HEK293 (cell line): ENCODE measurements around the gene COL6A5.

Experiments used
- CTCF ChIA-PET: fragments of 350-600 bp; formaldehyde crosslinking; extraction: SDS; loops from one replicate; lab custom pipeline; 2021; ENCODE audit warnings: antibody characterized with exemption; lab: Yijun Ruan, JAX
- POLR2A ChIA-PET: fragments of 300-600 bp; formaldehyde crosslinking; extraction: SDS; loops from one replicate; lab custom pipeline; 2020; ENCODE audit warnings: antibody characterized with exemption, inconsistent platforms; lab: Yijun Ruan, JAX
- H3K27ac ChIP-seq: fragments of 200-500 bp; sonication (Bioruptor generic); 2 replicates; pipeline ENCODE4 v1.5.1; 2014; ENCODE audit warnings: low read depth, low read length, control low read depth, inconsistent platforms; ENCODE audit errors: extremely low read depth
- H3K36me3 ChIP-seq, 2 experiments: fragments of 200-500 bp in 1 of 2; sonication (Bioruptor generic) in 1 of 2; 1 replicate in 1 of 2; 2 replicates in 1 of 2; pipeline ENCODE4 v1.5.1; 2014 to 2017; ENCODE audit warnings: inconsistent platforms in 2 of 2, low read length in 2 of 2; ENCODE audit not compliant: control insufficient read depth in 2 of 2, insufficient read depth in 1 of 2
- H3K4me1 ChIP-seq: fragments of 200-500 bp; sonication (Bioruptor generic); 2 replicates; pipeline ENCODE4 v1.5.1; 2014; ENCODE audit warnings: mild to moderate bottlenecking, low read length, inconsistent platforms; ENCODE audit not compliant: control insufficient read depth, insufficient read depth
- H3K4me3 ChIP-seq: 2 replicates; pipeline ENCODE4 v1.5.1; 2011; ENCODE audit warnings: low read depth, mild to moderate bottlenecking, control low read depth, low read length, moderate library complexity
- H3K9me3 ChIP-seq: fragments of 200-500 bp; sonication (Bioruptor generic); 2 replicates; pipeline ENCODE4 v1.5.1; 2014; ENCODE audit warnings: low read depth, low read length, inconsistent platforms; ENCODE audit not compliant: control insufficient read depth, insufficient read depth
- GLI4 ChIP-seq: fragments of 450-650 bp; formaldehyde crosslinking; IDR thresholded peaks from 2 replicates; pipeline ENCODE4 v1.5.1; 2016; ENCODE audit warnings: missing biosample characterization, missing genetic modification characterization
- IKZF3 ChIP-seq: fragments of 450-650 bp; IDR thresholded peaks from 2 replicates; pipeline ENCODE4 v1.5.0; 2018; ENCODE audit warnings: missing biosample characterization, mild to moderate bottlenecking, missing genetic modification characterization, moderate library complexity
- KLF10 ChIP-seq: fragments of 450-650 bp; IDR thresholded peaks from 2 replicates; pipeline ENCODE4 v1.5.1; 2018; ENCODE audit warnings: missing biosample characterization, mild to moderate bottlenecking, missing genetic modification characterization
- PRDM1 ChIP-seq: fragments of 450-650 bp; formaldehyde crosslinking; IDR thresholded peaks from 2 replicates; pipeline ENCODE4; 2016; ENCODE audit warnings: missing biosample characterization, missing genetic modification characterization
- ZBTB17 ChIP-seq: fragments of 450-650 bp; formaldehyde crosslinking; IDR thresholded peaks from 2 replicates; pipeline ENCODE4 v1.5.1; 2016; ENCODE audit warnings: missing biosample characterization, missing genetic modification characterization
- ZBTB6 ChIP-seq: fragments of 450-650 bp; formaldehyde crosslinking; IDR thresholded peaks from 2 replicates; pipeline ENCODE4 v1.5.1; 2017; ENCODE audit warnings: missing biosample characterization, missing genetic modification characterization
- ZFHX2 ChIP-seq: fragments of 450-650 bp; formaldehyde crosslinking; conservative IDR thresholded peaks from 2 replicates; pipeline ENCODE4 v1.5.1; 2016; ENCODE audit warnings: missing biosample characterization, missing genetic modification characterization
- ZNF138 ChIP-seq: fragments of 450-650 bp; formaldehyde crosslinking; IDR thresholded peaks from 2 replicates; pipeline ENCODE4 v1.5.1; 2016; ENCODE audit warnings: missing biosample characterization, missing genetic modification characterization, borderline replicate concordance
- ZNF169 ChIP-seq: fragments of 450-650 bp; formaldehyde crosslinking; IDR thresholded peaks from 2 replicates; pipeline ENCODE4 v1.5.1; 2016; ENCODE audit warnings: missing biosample characterization, missing genetic modification characterization
- ZNF239 ChIP-seq: fragments of 450-650 bp; formaldehyde crosslinking; IDR thresholded peaks from 2 replicates; pipeline ENCODE4 v1.5.1; 2016; ENCODE audit warnings: missing biosample characterization, missing genetic modification characterization
- ZNF24 ChIP-seq: fragments of 450-650 bp; formaldehyde crosslinking; IDR thresholded peaks from 2 replicates; pipeline ENCODE4 v1.5.1; 2016; ENCODE audit warnings: missing biosample characterization, missing genetic modification characterization
- ZNF280D ChIP-seq: fragments of 450-650 bp; formaldehyde crosslinking; IDR thresholded peaks from 2 replicates; pipeline ENCODE4 v1.5.1; 2016; ENCODE audit warnings: missing biosample characterization, missing genetic modification characterization
- ZNF404 ChIP-seq: fragments of 450-650 bp; formaldehyde crosslinking; IDR thresholded peaks from 2 replicates; pipeline ENCODE4 v1.5.1; 2017; ENCODE audit warnings: missing biosample characterization, missing genetic modification characterization
- ZNF426 ChIP-seq: fragments of 450-650 bp; formaldehyde crosslinking; IDR thresholded peaks from 2 replicates; pipeline ENCODE4 v1.5.1; 2017; ENCODE audit warnings: missing biosample characterization, missing genetic modification characterization, mild to moderate bottlenecking, inconsistent platforms, moderate library complexity
- ZNF548 ChIP-seq: fragments of 450-650 bp; formaldehyde crosslinking; IDR thresholded peaks from 2 replicates; pipeline ENCODE4 v1.5.1; 2016; ENCODE audit warnings: missing biosample characterization, missing genetic modification characterization
- ZNF571 ChIP-seq: fragments of 450-650 bp; formaldehyde crosslinking; IDR thresholded peaks from 2 replicates; pipeline ENCODE4 v1.5.0; 2017; ENCODE audit warnings: missing biosample characterization, missing genetic modification characterization
- ZNF677 ChIP-seq: fragments of 450-650 bp; IDR thresholded peaks from 2 replicates; pipeline ENCODE4 v1.5.0; 2018; ENCODE audit warnings: missing biosample characterization, mild to moderate bottlenecking, missing genetic modification characterization, moderate library complexity
- ZNF768 ChIP-seq: fragments of 450-650 bp; formaldehyde crosslinking; IDR thresholded peaks from 2 replicates; pipeline ENCODE4 v1.5.1; 2018; ENCODE audit warnings: missing biosample characterization, mild to moderate bottlenecking, missing genetic modification characterization
- TF ChIP-seq, protein P1 (sequence below): fragments of 450-650 bp; IDR thresholded peaks from 2 replicates; pipeline ENCODE4 v1.5.1; 2018; ENCODE audit warnings: missing biosample characterization, missing genetic modification characterization
- TF ChIP-seq, protein P2 (sequence below): fragments of 450-650 bp; formaldehyde crosslinking; IDR thresholded peaks from 2 replicates; pipeline ENCODE4 v1.5.1; 2016; ENCODE audit warnings: missing biosample characterization, missing genetic modification characterization

COL6A5 gene

DNA sequence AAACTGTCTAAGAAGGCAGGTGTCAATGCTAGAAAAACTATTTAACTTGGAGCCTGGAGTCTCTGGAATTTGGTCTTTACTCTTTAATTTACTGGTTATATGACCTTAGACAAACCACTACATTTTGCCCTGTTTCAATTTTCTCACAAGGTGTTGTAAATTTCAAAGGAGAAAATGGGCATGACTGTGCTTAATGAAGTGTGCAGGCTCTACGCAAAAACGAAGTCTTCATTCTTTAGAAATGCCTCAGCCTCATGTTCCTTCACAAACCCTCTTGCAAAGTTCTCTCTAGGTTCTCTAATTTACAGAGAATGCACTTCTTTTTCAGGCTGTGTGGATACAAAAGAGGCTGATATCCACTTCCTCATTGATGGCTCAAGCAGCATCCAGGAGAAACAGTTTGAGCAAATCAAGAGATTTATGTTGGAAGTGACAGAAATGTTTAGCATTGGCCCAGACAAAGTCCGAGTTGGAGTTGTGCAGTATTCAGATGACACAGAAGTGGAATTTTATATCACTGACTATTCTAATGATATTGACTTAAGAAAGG lies 39.1 kb downstream of the COL6A5 start:
- ChIA-PET POLR2A (no interaction called here), CTCF (no interaction called here)
- H3K27ac ChIP-seq: no peak overlapping the region
- H3K4me1 ChIP-seq: no peaks in the 10 kb centered on the region
- no peaks in the 10 kb centered on the region for H3K36me3 ChIP-seq
- no peak overlapping the region for H3K4me3 ChIP-seq
- no peaks in the 10 kb centered on the region for H3K9me3 ChIP-seq
- no peak for TF ChIP-seq ZNF280D
- no peak for TF ChIP-seq IKZF3 (tag by site-specific recombination)

DNA sequence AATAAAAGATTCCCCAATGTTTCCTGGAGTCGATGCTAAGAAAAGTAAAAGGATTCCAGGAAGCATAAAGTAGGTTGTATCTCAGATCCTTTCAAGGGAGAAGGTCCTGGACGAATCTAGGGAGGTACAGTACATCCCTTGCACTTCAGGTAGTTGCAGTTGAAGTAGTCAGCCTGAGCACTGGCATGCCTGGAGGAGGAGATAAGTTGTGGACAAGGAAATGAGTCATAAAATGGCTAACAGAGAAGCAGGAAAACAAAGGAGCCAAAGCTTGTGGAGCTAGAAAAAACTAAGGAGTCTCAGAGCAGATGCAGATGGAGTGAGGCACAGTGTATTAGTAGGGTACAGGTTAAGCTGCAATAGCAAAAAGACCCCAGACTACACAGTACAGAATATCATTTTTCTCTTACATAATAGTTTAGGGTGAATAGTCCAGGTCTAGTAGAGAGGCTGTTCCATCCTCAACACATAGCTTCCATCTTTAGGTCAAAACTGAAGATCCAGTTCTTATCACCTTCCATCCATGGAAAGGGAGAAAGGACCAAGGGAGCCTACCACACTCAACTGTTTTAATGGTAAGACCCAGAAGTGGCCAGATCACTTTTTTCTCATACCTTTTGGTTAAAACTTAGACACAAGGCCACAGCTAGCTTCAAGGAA lies 41.3 kb downstream of the COL6A5 start:
- Histone ChIP-seq H3K9me3 (no peaks in the 10 kb centered on the region), H3K36me3 (no peaks in the 10 kb centered on the region), H3K4me3 (no peak overlapping the region), H3K27ac (no peak overlapping the region), H3K4me1 (no peaks in the 10 kb centered on the region)
- CTCF ChIA-PET: no interaction called here
- POLR2A ChIA-PET: no interaction called here
- TF ChIP-seq ZNF404 (tag by site-specific recombination) (no peak), ZNF677 (tag by site-specific recombination) (no peak), KLF10 (no peak)
- TF ChIP-seq, protein P1, sequence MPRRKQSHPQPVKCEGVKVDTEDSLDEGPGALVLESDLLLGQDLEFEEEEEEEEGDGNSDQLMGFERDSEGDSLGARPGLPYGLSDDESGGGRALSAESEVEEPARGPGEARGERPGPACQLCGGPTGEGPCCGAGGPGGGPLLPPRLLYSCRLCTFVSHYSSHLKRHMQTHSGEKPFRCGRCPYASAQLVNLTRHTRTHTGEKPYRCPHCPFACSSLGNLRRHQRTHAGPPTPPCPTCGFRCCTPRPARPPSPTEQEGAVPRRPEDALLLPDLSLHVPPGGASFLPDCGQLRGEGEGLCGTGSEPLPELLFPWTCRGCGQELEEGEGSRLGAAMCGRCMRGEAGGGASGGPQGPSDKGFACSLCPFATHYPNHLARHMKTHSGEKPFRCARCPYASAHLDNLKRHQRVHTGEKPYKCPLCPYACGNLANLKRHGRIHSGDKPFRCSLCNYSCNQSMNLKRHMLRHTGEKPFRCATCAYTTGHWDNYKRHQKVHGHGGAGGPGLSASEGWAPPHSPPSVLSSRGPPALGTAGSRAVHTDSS: no peak

- Histone ChIP-seq H3K4me3 (no peak overlapping the region), H3K27ac (no peak overlapping the region)
- TF ChIP-seq ZNF24 (tag by site-specific recombination) (no peak), ZNF571 (tag by site-specific recombination) (no peak), ZFHX2 (no peak), ZNF169 (no peak), GLI4 (tag by site-specific recombination) (no peak), ZBTB6 (tag by site-specific recombination) (no peak), ZNF138 (tag by site-specific recombination) (no peak), PRDM1 (tag by site-specific recombination) (no peak), ZNF426 (tag by site-specific recombination) (no peak), ZNF548 (tag by site-specific recombination) (no peak), ZNF768 (tag by site-specific recombination) (no peak), ZBTB17 (tag by site-specific recombination) (no peak), ZNF239 (no peak)
- TF ChIP-seq, protein P2, sequence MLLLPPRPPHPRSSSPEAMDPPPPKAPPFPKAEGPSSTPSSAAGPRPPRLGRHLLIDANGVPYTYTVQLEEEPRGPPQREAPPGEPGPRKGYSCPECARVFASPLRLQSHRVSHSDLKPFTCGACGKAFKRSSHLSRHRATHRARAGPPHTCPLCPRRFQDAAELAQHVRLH: no peak
- TF ChIP-seq, all 188 proteins: peak for 0
- ChIA-PET POLR2A (no interaction called here), CTCF (no interaction called here)
- H3K36me3 ChIP-seq: no peaks in the 10 kb centered on the region
- no peaks in the 10 kb centered on the region for H3K4me1 ChIP-seq
- H3K9me3 ChIP-seq: no peaks in the 10 kb centered on the region
These were observed 44.4 kb downstream of the COL6A5 start for GRCh38 chr3:130389743-130390478.
